Liver (tissue), 9 donors: Measurements from ENCODE around the gene GRID2IP. TPM values are rescaled to one million over a fixed set of nuclear protein-coding genes. Genes with fewer than 3 reads are reported as not detected.
A peak's percentile ranks its signal among the peaks of the same experiment; 100 is the strongest.

ENCODE experiments used
- DNase-seq: peaks from one replicate; pipeline ENCODE4 v3.0.0-alpha.2; 2017; ENCODE audit warnings: low spot score
- H3K27ac ChIP-seq, 2 donors: one replicate each; pipeline ENCODE4 v1.7.0; 2013; ENCODE audit warnings: inconsistent platforms in 2 of 2, low read length in 2 of 2, control low read depth in 1 of 2, low read depth in 1 of 2, mild to moderate bottlenecking in 1 of 2
- H3K27me3 ChIP-seq, 4 donors: one replicate each; pipeline versions ENCODE4 v1.6.1 to v1.7.0; 2013; ENCODE audit warnings: low read length in 3 of 4, inconsistent platforms in 1 of 4, mild to moderate bottlenecking in 1 of 4, moderate library complexity in 1 of 4; ENCODE audit not compliant: control insufficient read depth in 4 of 4, insufficient read depth in 4 of 4
- H3K36me3 ChIP-seq, 4 donors: one replicate each; pipeline versions ENCODE4 v1.6.1 to v1.7.0; 2013; ENCODE audit warnings: low read length in 3 of 4, mild to moderate bottlenecking in 3 of 4, low read depth in 1 of 4, moderate library complexity in 1 of 4; ENCODE audit not compliant: control insufficient read depth in 4 of 4, insufficient read depth in 3 of 4
- H3K4me1 ChIP-seq, 4 donors: one replicate each; pipeline versions ENCODE4 v1.6.1 to v1.7.0; 2013; ENCODE audit warnings: low read length in 3 of 4, mild to moderate bottlenecking in 3 of 4, moderate library complexity in 1 of 4; ENCODE audit not compliant: control insufficient read depth in 4 of 4, insufficient read depth in 4 of 4
- H3K4me3 ChIP-seq, 3 donors: one replicate each; pipeline versions ENCODE4 v1.6.1 to v1.7.0; 2013; ENCODE audit warnings: low read length in 3 of 3, control low read depth in 1 of 3, low read depth in 1 of 3, mild to moderate bottlenecking in 1 of 3
- H3K9ac ChIP-seq, 2 donors: one replicate each; pipeline ENCODE4 v1.7.0; 2013; ENCODE audit warnings: low read length in 2 of 2, mild to moderate bottlenecking in 2 of 2, moderate library complexity in 2 of 2, control low read depth in 1 of 2, low read depth in 1 of 2
- H3K9me3 ChIP-seq, 4 donors: one replicate each; pipeline versions ENCODE4 v1.6.1 to v1.7.0; 2013; ENCODE audit warnings: low read length in 3 of 4; ENCODE audit not compliant: control insufficient read depth in 4 of 4
- FOXA2 ChIP-seq: IDR thresholded peaks from 2 replicates; pipeline ENCODE4 v1.6.1; 2016; ENCODE audit warnings: antibody characterized with exemption
- HNF4G ChIP-seq: IDR thresholded peaks from 2 replicates; pipeline ENCODE4 v1.6.1; 2016; ENCODE audit warnings: antibody characterized with exemption
- RXRA ChIP-seq, 2 donors: IDR thresholded peaks; 2 replicates each; pipeline ENCODE4 v1.6.1; 2017 to 2018; ENCODE audit warnings: antibody characterized with exemption in 2 of 2, mild to moderate bottlenecking in 1 of 2
- SP1 ChIP-seq: IDR thresholded peaks from 2 replicates; pipeline ENCODE4 v1.6.1; 2018; ENCODE audit warnings: antibody characterized with exemption, mild to moderate bottlenecking
- TAF1 ChIP-seq: conservative IDR thresholded peaks from 2 replicates; pipeline ENCODE4 v1.6.1; 2016; ENCODE audit warnings: antibody characterized with exemption, mild to moderate bottlenecking
- YY1 ChIP-seq: IDR thresholded peaks from 2 replicates; pipeline ENCODE4 v1.6.1; 2016; ENCODE audit warnings: antibody characterized with exemption, mild to moderate bottlenecking
- WGBS: extraction: QIAGEN DNeasy Blood & Tissue Kit; methylation state at CpG from one replicate; pipeline ENCODE4 v1.1.7; 2013; 5-methylcytosine and 5-hydroxymethylcytosine counted together
- polyA plus RNA-seq, 2 donors: library from polyadenylated mRNA; stranded (reverse) in 1 of 2; unstranded in 1 of 2; fragments of 200-250 nt in 1 of 2; fragments of >200 nt in 1 of 2; fragmentation: Nextera tagmentation in 1 of 2; extraction: Ambion mirVana in 1 of 2; gene quantifications; one replicate each; pipeline versions ENCODE4 v1.2.1 to v1.2.3, GENCODE V29; 2013 to 2015
- total RNA-seq, 2 donors: library from RNA; depleted of rRNA; stranded (reverse); fragments of >200 nt; gene quantifications; one replicate each; pipeline ENCODE4 v1.2.3, GENCODE V29; 2014
- TF ChIP-seq, protein P1 (sequence below): fragments of 150-350 bp; IDR thresholded peaks from 2 replicates; pipeline ENCODE4 v1.5.1; 2017; ENCODE audit warnings: improper control_type of control experiment, low read depth, low read length; ENCODE audit not compliant: missing input control
- TF ChIP-seq, protein P2 (sequence below): IDR thresholded peaks from 2 replicates; pipeline ENCODE4 v1.6.1; 2016; ENCODE audit warnings: antibody characterized with exemption
- donor health status: healthy.
- donor health status: healthy.
- donor health status: healthy.
- donor health status: healthy.
- donor health status: healthy.

GRID2IP gene
- total and polyA plus RNA-seq, 4 donors = 0.05 to 0.08 TPM; not detected in 2

DNA sequence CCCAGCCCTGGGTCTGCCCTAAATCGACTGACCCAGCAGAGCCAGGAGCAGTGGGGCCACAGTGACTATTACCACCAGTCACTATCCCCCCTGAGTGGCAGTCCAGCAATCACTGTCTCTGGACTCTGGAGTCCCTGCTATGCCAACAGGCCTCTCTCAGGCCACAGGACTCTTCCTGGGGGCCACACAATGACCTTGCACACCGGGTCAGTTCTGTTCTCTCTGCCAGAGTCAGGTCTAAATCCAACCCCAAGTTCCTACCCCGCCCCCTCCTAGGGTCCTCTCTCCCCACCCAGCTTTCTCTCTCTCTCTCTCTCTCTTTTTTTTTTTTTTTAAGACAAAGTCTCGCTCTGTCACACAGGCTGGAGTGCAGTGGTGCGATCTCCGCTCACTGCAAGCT is 21.6 kb downstream of the GRID2IP start (continued):
- TF ChIP-seq, protein P1, sequence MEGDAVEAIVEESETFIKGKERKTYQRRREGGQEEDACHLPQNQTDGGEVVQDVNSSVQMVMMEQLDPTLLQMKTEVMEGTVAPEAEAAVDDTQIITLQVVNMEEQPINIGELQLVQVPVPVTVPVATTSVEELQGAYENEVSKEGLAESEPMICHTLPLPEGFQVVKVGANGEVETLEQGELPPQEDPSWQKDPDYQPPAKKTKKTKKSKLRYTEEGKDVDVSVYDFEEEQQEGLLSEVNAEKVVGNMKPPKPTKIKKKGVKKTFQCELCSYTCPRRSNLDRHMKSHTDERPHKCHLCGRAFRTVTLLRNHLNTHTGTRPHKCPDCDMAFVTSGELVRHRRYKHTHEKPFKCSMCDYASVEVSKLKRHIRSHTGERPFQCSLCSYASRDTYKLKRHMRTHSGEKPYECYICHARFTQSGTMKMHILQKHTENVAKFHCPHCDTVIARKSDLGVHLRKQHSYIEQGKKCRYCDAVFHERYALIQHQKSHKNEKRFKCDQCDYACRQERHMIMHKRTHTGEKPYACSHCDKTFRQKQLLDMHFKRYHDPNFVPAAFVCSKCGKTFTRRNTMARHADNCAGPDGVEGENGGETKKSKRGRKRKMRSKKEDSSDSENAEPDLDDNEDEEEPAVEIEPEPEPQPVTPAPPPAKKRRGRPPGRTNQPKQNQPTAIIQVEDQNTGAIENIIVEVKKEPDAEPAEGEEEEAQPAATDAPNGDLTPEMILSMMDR = no peak

DNA sequence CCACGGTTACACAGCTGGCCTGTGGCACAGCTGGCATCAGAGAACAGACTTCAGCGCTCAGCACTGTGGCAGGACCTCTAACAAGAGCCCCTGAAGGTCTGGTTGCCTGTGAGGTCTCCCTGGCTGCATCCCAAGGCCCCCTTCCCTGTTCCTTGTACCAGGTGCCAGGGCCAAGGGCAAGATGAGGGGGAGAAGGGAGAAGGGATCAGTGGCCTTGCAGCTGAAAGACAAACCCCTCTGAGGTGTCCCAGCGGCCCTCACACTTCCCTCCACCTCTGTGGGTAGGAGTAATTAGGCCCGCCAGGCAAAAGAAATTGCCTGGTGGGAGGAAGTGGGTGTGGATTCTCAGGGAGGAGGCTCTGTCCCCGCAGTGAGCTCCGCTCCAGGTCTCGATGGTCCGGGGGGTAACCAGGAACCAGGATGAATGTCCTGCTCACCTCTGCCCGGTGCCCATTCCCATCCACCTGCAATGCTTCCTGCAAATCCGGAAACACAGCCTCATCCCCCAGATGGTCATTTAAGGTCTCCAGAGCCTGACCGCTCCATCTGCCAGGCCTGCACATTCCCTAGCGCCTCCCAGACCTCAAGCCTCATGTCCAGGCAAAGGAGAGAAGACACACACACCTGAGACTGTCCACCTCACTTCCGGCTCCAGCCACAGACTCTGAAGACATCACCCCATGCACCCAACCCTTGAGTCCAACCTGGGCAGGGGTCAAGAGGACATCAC is 22.7 kb downstream of the GRID2IP start:
- H3K4me1 ChIP-seq = peaks cover 8 to 12% (median 9%) of the 10 kb centered on the region in 4 donors
- H3K9me3 ChIP-seq = no peaks in the 10 kb centered on the region
- H3K27me3 ChIP-seq = peaks cover 0 to 15% (median 6%) of the 10 kb centered on the region in 4 donors
- DNase-seq = no peak
- TF ChIP-seq TAF1 = no peak
- no peak for TF ChIP-seq HNF4G
- TF ChIP-seq SP1 = no peak
- TF ChIP-seq FOXA2 = no peak
- TF ChIP-seq YY1 = no peak
- H3K9ac ChIP-seq = no peak overlapping the region
- 75% methylated on average over 13 of the region's 13 CpGs for WGBS
- H3K4me3 ChIP-seq = no peak overlapping the region
- H3K27ac ChIP-seq = no peak overlapping the region
- H3K36me3 ChIP-seq = no peaks in the 10 kb centered on the region

DNA sequence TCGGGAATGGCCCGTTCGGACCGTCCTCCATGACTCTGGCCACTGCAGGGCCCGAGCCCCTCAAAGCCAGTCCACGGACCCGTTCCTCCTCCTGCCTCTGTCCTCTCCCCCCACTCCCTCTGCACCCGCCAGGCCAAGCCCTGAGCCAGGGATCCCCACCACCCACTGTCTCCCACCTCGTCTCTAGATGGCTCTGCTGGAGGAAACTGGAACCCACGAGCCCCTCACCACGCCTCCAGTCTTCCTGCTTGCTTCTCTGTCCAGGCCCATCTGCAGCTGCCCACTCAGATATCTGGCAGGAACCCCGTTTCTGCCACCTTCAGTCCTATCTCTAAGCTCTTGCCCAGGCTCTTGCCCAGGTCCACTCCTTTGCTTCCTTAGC is 24.3 kb downstream of the GRID2IP start:
- TF ChIP-seq RXRA (IDR thresholded peaks at IDR 0.05) = no peak
- TF ChIP-seq, protein P1 = no peak
- TF ChIP-seq, protein P2, sequence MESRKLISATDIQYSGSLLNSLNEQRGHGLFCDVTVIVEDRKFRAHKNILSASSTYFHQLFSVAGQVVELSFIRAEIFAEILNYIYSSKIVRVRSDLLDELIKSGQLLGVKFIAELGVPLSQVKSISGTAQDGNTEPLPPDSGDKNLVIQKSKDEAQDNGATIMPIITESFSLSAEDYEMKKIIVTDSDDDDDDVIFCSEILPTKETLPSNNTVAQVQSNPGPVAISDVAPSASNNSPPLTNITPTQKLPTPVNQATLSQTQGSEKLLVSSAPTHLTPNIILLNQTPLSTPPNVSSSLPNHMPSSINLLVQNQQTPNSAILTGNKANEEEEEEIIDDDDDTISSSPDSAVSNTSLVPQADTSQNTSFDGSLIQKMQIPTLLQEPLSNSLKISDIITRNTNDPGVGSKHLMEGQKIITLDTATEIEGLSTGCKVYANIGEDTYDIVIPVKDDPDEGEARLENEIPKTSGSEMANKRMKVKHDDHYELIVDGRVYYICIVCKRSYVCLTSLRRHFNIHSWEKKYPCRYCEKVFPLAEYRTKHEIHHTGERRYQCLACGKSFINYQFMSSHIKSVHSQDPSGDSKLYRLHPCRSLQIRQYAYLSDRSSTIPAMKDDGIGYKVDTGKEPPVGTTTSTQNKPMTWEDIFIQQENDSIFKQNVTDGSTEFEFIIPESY = no peak
- H3K4me1 ChIP-seq = peaks cover 8 to 12% (median 9%) of the 10 kb centered on the region in 4 donors
- H3K27me3 ChIP-seq = peaks cover 0 to 15% (median 6%) of the 10 kb centered on the region in 4 donors
- no peaks in the 10 kb centered on the region for H3K9me3 ChIP-seq
- no peak overlapping the region for H3K27ac ChIP-seq
- H3K9ac ChIP-seq = no peak overlapping the region
- H3K36me3 ChIP-seq = no peaks in the 10 kb centered on the region
- peak overlapping the region in 1 of 3 donors; percentile 34 for H3K4me3 ChIP-seq
- 35% methylated on average over 12 of the region's 12 CpGs for WGBS
- no peak for DNase-seq
